COLO829 (cell line): ENCODE data around the gene KLF2.

Experiments used
- DNase-seq: peaks from one replicate; pipeline ENCODE4 v3.0.0; 2012; ENCODE audit warnings: low spot score

The KLF2 gene

GRCh38 chr19:16365300-16365996 is 40.8 kb downstream of the KLF2 start:
- DNase-seq: no peak

- no peak for DNase-seq
Observed at GRCh38 chr19:16366056-16366432, 41.4 kb downstream of the KLF2 start.

GRCh38 chr19:16366433-16367260 is 42.0 kb downstream of the KLF2 start:
- DNase-seq: no peak

GRCh38 chr19:16367261-16367683 is 42.6 kb downstream of the KLF2 start:
- no peak for DNase-seq

GRCh38 chr19:16368385-16369305 is 44.0 kb downstream of the KLF2 start:
- no peak for DNase-seq

GRCh38 chr19:16369306-16369663 is 44.7 kb downstream of the KLF2 start:
- no peak for DNase-seq

GRCh38 chr19:16369664-16370576 is 45.3 kb downstream of the KLF2 start:
- DNase-seq: no peak

- no peak for DNase-seq
Observed at GRCh38 chr19:16370641-16371391, 46.2 kb downstream of the KLF2 start.

- no peak for DNase-seq
Observed at GRCh38 chr19:16371540-16371986, 46.9 kb downstream of the KLF2 start.

- no peak for DNase-seq
Observed at GRCh38 chr19:16372065-16372915, 47.7 kb downstream of the KLF2 start.

- DNase-seq: no peak
Observed at GRCh38 chr19:16373079-16373478, 48.5 kb downstream of the KLF2 start.

- DNase-seq: no peak
Observed at GRCh38 chr19:16373532-16373931, 48.9 kb downstream of the KLF2 start.

- no peak for DNase-seq
Observed at GRCh38 chr19:16373989-16374388, 49.4 kb downstream of the KLF2 start.

GRCh38 chr19:16374436-16374835 is 49.8 kb downstream of the KLF2 start:
- no peak for DNase-seq

- no peak for DNase-seq
Observed at GRCh38 chr19:16375157-16375935, 50.7 kb downstream of the KLF2 start.

GRCh38 chr19:16375936-16376185 is 51.2 kb downstream of the KLF2 start:
- DNase-seq: no peak

- DNase-seq: no peak
Observed at GRCh38 chr19:16376241-16376640, 51.6 kb downstream of the KLF2 start.

- DNase-seq: no peak
Observed at GRCh38 chr19:16376649-16377048, 52.0 kb downstream of the KLF2 start.

GRCh38 chr19:16377521-16377920 is 52.9 kb downstream of the KLF2 start:
- no peak for DNase-seq
